A549 (cell line): Measurements from ENCODE around the gene HIPK1. TPM values are rescaled to one million over a fixed set of nuclear protein-coding genes. Genes with fewer than 3 reads are reported as not detected.

Experiments
- ATAC-seq, 2 experiments: fragments of 200-7000 bp in 1 of 2; fragments of >200 bp in 1 of 2; cut with Nextera tagmentation in 1 of 2; cut with Tn5 transposase in 1 of 2; 3 replicates each; pipeline versions ENCODE4 v1.8.0 to v1.9.1; 2018 to 2020; ENCODE audit warnings: mild to moderate bottlenecking in 1 of 2, moderate library complexity in 1 of 2
- CTCF ChIA-PET: fragments of 300-600 bp; sonication (Branson Sonifier 250); formaldehyde crosslinking; extraction: SDS; loops from one replicate; lab custom pipeline; 2021; ENCODE audit warnings: antibody characterized with exemption, inconsistent platforms; lab: Yijun Ruan, JAX
- POLR2A ChIA-PET: fragments of 350-600 bp; formaldehyde crosslinking; extraction: SDS; loops from one replicate; lab custom pipeline; 2021; ENCODE audit warnings: antibody characterized with exemption, inconsistent platforms; lab: Yijun Ruan, JAX
- DNase-seq, 2 experiments: peaks; one replicate each; pipeline versions ENCODE4 v3.0.0 to v3.0.0-alpha.2; 2011 to 2016; ENCODE audit warnings: low read depth in 1 of 2, low spot score in 1 of 2
- FAIRE-seq: peaks from 2 replicates; lab custom pipeline; 2011; peaks lifted over from hg19 to GRCh38; lab: Jason Lieb, UNC
- H3K27ac ChIP-seq, 2 experiments: fragments of >200 bp; sonication (Bioruptor Twin); formaldehyde crosslinking; 3 replicates each; pipeline ENCODE4 v1.5.1; 2016 to 2017
- H3K4me1 ChIP-seq: fragments of >200 bp; sonication (Bioruptor Twin); formaldehyde crosslinking; 3 replicates; pipeline ENCODE4 v1.6.1; 2016
- H3K4me2 ChIP-seq: fragments of >200 bp; sonication (Bioruptor Twin); formaldehyde crosslinking; 3 replicates; pipeline ENCODE4 v1.6.1; 2016
- H3K4me3 ChIP-seq: fragments of >200 bp; sonication (Bioruptor Twin); formaldehyde crosslinking; 3 replicates; pipeline ENCODE4 v1.5.1; 2016
- H3K9me3 ChIP-seq: fragments of >200 bp; sonication (Bioruptor Twin); formaldehyde crosslinking; 3 replicates; pipeline ENCODE4 v1.6.1; 2016
- BCL3 ChIP-seq: fragments of >200 bp; sonication (Bioruptor Twin); formaldehyde crosslinking; IDR thresholded peaks from 3 replicates; pipeline ENCODE4 v1.6.1; 2016
- CBX2 ChIP-seq: fragments of 200-600 bp; sonication (generic); IDR thresholded peaks from 2 replicates; pipeline ENCODE4 v1.6.1; 2016; ENCODE audit warnings: low read depth, mild to moderate bottlenecking, borderline replicate concordance
- CEBPB ChIP-seq, 2 experiments: fragments of >200 bp in 1 of 2; sonication (Bioruptor Twin) in 1 of 2; formaldehyde crosslinking in 1 of 2; IDR thresholded peaks; 2 replicates each; pipeline ENCODE4 v1.6.1; 2012 to 2016
- CHD2 ChIP-seq: fragments of 150-350 bp; IDR thresholded peaks from 2 replicates; pipeline ENCODE4 v1.6.1; 2014; ENCODE audit warnings: low read length; ENCODE audit not compliant: partially characterized antibody
- CTCF ChIP-seq: fragments of >200 bp; sonication (Bioruptor Twin); formaldehyde crosslinking; IDR thresholded peaks from 3 replicates; pipeline ENCODE4 v1.5.1; 2016
- E2F6 ChIP-seq: IDR thresholded peaks from 2 replicates; pipeline ENCODE4 v1.6.1; 2012; ENCODE audit warnings: low read depth, borderline replicate concordance
- EHF ChIP-seq: fragments of 250-450 bp; sonication (Bioruptor Pico); IDR thresholded peaks from 2 replicates; pipeline ENCODE4 v1.5.0; 2020; ENCODE audit warnings: mild to moderate bottlenecking
- FOSB ChIP-seq: fragments of 250-450 bp; sonication (Bioruptor Pico); IDR thresholded peaks from 2 replicates; pipeline ENCODE4 v1.5.0; 2020; ENCODE audit warnings: mild to moderate bottlenecking, moderate library complexity
- FOXS1 ChIP-seq: fragments of 250-450 bp; sonication (Bioruptor Pico); IDR thresholded peaks from 2 replicates; pipeline ENCODE4 v1.5.0; 2020; ENCODE audit warnings: mild to moderate bottlenecking, moderate library complexity
- HMGXB4 ChIP-seq: fragments of 250-450 bp; sonication (Bioruptor Pico); IDR thresholded peaks from 2 replicates; pipeline ENCODE4 v1.5.0; 2021; ENCODE audit warnings: mild to moderate bottlenecking, moderate library complexity, borderline replicate concordance
- JUN ChIP-seq, 2 experiments: fragments of >200 bp; sonication (Bioruptor Twin); formaldehyde crosslinking; IDR thresholded peaks; 2 replicates in 1 of 2; 3 replicates in 1 of 2; pipeline ENCODE4 v1.6.1; 2016 to 2017
- JUNB ChIP-seq: fragments of >200 bp; sonication (Bioruptor Twin); formaldehyde crosslinking; IDR thresholded peaks from 2 replicates; pipeline ENCODE4 v1.6.1; 2016
- KDM1A ChIP-seq: fragments of 200-600 bp; sonication (generic); IDR thresholded peaks from 2 replicates; pipeline ENCODE4 v1.6.1; 2016; ENCODE audit warnings: low read depth, mild to moderate bottlenecking
- MAFK ChIP-seq: fragments of 450-650 bp; IDR thresholded peaks from 2 replicates; pipeline ENCODE4 v1.6.1; 2014; ENCODE audit not compliant: partially characterized antibody
- MAX ChIP-seq: IDR thresholded peaks from 2 replicates; pipeline ENCODE4 v1.6.1; 2012
- MAZ ChIP-seq: fragments of 150-350 bp; IDR thresholded peaks from 2 replicates; pipeline ENCODE4 v1.6.1; 2014; ENCODE audit warnings: antibody characterized with exemption, low read depth, low read length, borderline replicate concordance
- MYC ChIP-seq: IDR thresholded peaks from 2 replicates; pipeline ENCODE4 v1.6.1; 2012; ENCODE audit warnings: mild to moderate bottlenecking, inconsistent platforms, low read length, improper control_type of control experiment, borderline replicate concordance
- NPAS2 ChIP-seq: fragments of 250-450 bp; sonication (Bioruptor Pico); IDR thresholded peaks from 2 replicates; pipeline ENCODE4 v1.8.0; 2022; ENCODE audit warnings: mild to moderate bottlenecking, moderate library complexity, borderline replicate concordance
- PBX3 ChIP-seq: IDR thresholded peaks from 2 replicates; pipeline ENCODE4 v1.6.1; 2012
- PHF8 ChIP-seq: fragments of 200-600 bp; sonication (generic); IDR thresholded peaks from 2 replicates; pipeline ENCODE4 v1.6.1; 2016; ENCODE audit warnings: low read depth, mild to moderate bottlenecking, antibody characterized with exemption, moderate library complexity, borderline replicate concordance
- POLR2A ChIP-seq: IDR thresholded peaks from 2 replicates; pipeline ENCODE4 v1.6.1; 2012; ENCODE audit warnings: mild to moderate bottlenecking, low read length
- RCOR1 ChIP-seq: fragments of 150-350 bp; IDR thresholded peaks from 2 replicates; pipeline ENCODE4 v1.6.1; 2014; ENCODE audit warnings: antibody characterized with exemption, low read length, low read depth
- USF2 ChIP-seq: fragments of 450-650 bp; IDR thresholded peaks from 2 replicates; pipeline ENCODE4 v1.6.1; 2014; ENCODE audit warnings: antibody characterized with exemption
- ZFP36 ChIP-seq: fragments of 450-650 bp; IDR thresholded peaks from 2 replicates; pipeline ENCODE4 v1.6.1; 2014; ENCODE audit warnings: borderline replicate concordance; ENCODE audit not compliant: partially characterized antibody
- WGBS: methylation state at CpG from one replicate; pipeline ENCODE4 v1.1.6; 2017; ENCODE audit errors: missing lambda C conversion rate; 5-methylcytosine and 5-hydroxymethylcytosine counted together
- polyA plus RNA-seq, 4 experiments: library from polyadenylated mRNA; depleted of rRNA in 3 of 4; stranded (reverse); fragments of >200 nt; fragmentation: RNase III in 1 of 4; extraction: RNeasy Plus Mini Kit Qiagen cat#74134 plus additional on column Dnase treatment in 1 of 4; gene quantifications; 2 replicates in 3 of 4; 3 replicates in 1 of 4; pipeline ENCODE4 v1.2.3, GENCODE V29; 2011 to 2017

Gene HIPK1
- polyA plus RNA-seq, 2 of the 4 experiments (the other 2 are of a cell fraction) = 11.3 to 27.4 TPM

GRCh38 chr1:113934511-113935055 lies 5.5 kb downstream of the HIPK1 start:
- TF ChIP-seq FOXS1 (CRISPR knock-in tag) (no peak), CBX2 (no peak), CHD2 (no peak), MAZ (no peak), CTCF (no peak), MYC (no peak), RCOR1 (no peak), BCL3 (no peak), JUN (IDR thresholded peaks at IDR 0.05) (no peak), PHF8 (no peak), HMGXB4 (CRISPR knock-in tag) (no peak), USF2 (no peak), KDM1A (no peak), POLR2A (no peak), MAX (no peak), NPAS2 (CRISPR knock-in tag) (no peak), EHF (CRISPR knock-in tag) (no peak), MAFK (no peak)
- DNase-seq (no peak), FAIRE-seq (no peak), ATAC-seq (no peak)
- POLR2A ChIA-PET = no interaction called here
- 92% methylated on average over 5 of the region's 5 CpGs for WGBS
- H3K4me1 ChIP-seq = peaks cover 13% of the 10 kb centered on the region
- no peak overlapping the region for H3K4me3 ChIP-seq
- no peak overlapping the region for H3K4me2 ChIP-seq
- no peak overlapping the region for H3K27ac ChIP-seq
- CTCF ChIA-PET = no interaction called here
- no peaks in the 10 kb centered on the region for H3K9me3 ChIP-seq

- Histone ChIP-seq H3K4me2 (no peak overlapping the region), H3K4me3 (no peak overlapping the region), H3K9me3 (no peaks in the 10 kb centered on the region)
- 96% methylated on average over 1 of the region's 1 CpG for WGBS
- no peak for DNase-seq
- ChIA-PET POLR2A (no interaction called here), CTCF (no interaction called here)
- TF ChIP-seq MAX = no peak
- no peak for TF ChIP-seq JUNB
- no peak for TF ChIP-seq PBX3
- TF ChIP-seq POLR2A = no peak
- no peak for TF ChIP-seq ZFP36
- no peak for TF ChIP-seq E2F6
- TF ChIP-seq CEBPB (IDR thresholded peaks at IDR 0.05) = no peak
- TF ChIP-seq FOSB (CRISPR knock-in tag) = no peak
- TF ChIP-seq, all 56 proteins: peak for 0
- ATAC-seq (no peak), FAIRE-seq (no peak)
- H3K4me1 ChIP-seq = peaks cover 13% of the 10 kb centered on the region
- no peak overlapping the region for H3K27ac ChIP-seq
Observed at GRCh38 chr1:113935176-113935575, 6.1 kb downstream of the HIPK1 start.
